ENCODE measurements around the gene GLOD4.

The GLOD4 gene

DNA sequence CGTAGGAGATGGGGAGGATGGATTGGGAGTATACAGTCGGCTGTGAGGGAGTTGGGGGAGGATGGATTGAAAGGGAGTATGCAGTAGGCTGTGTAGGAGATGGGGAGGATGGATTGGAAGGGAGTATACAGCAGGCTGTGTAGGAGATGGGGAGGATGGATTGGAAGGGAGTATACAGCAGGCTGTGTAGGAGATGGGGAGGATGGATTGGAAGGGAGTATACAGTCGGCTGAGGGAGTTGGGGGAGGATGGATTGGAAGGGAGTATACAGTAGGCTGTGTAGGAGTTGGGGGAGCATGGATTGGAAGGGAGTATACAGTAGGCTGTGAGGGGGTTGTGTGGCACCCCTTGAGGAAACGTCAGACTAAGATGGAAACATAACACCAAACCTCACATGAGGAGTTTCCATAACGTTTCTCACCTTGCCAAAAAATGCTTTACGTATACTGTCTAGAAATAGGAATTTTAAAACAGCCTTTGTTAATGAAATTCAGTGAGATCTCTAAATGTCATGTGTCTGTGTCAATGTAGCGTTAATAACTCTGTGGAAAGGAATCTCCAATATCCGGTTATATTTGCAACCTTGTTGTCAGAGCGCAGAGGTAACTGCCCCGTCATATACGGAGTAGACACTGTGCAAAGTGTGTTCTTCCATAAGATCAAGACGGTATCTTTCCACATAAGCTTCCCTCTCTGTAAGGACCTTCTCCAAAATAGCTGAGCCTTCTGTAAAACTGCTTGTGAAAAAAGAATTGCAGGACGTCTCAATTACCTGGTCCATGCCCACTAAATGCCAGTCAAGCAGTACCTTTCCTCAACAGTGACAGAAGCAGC, 61.2 kb downstream of the GLOD4 start:
- no peak overlapping the region for H3K4me3 ChIP-seq (ENCODE audit: low read depth, low read length)
- DNase-seq (ENCODE audit: low read depth), result no peak

DNA sequence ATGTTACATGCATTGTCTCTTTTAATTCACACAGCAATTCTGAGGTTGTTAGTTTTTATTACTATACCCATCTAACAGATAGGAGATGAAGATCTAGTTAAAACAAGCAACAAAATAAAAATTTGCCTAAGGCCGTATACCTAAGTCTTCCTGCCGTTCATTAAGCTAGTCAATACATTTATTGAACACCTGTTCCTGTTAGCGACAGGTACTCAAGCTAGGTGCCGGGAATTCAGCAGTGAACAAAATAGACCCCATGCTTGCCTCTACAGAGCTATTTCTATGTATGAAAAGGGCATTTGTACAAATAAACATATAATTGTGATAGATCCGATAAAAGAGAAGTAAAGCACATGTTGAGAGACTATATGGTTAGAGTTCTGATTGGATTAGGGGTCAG, 64.0 kb downstream of the GLOD4 start:
- no peak overlapping the region for H3K4me3 ChIP-seq (ENCODE audit: low read depth, low read length)

More for the DNA sequence above, 64.0 kb downstream of the GLOD4 start:
- no peak for DNase-seq (ENCODE audit: low read depth)

Measured in skeletal muscle cell (primary cell).